Adipocyte (in vitro differentiated cells): ENCODE measurements around the gene INSR.
"Not testable (repeated sequence)": the region's sequence is repeated elsewhere in the genome, so short reads cannot be mapped to it uniquely, and the experiment has no call there.

Experiments used
- DNase-seq: peaks from one replicate; pipeline ENCODE4 v3.0.0-alpha.2; 2015; ENCODE audit warnings: low read depth
- H3K27me3 ChIP-seq: replicated peaks from 2 replicates; pipeline ENCODE4 v1.7.0; 2013; ENCODE audit warnings: mild to moderate bottlenecking, low read length, moderate library complexity; ENCODE audit not compliant: control insufficient read depth, insufficient read depth
- H3K36me3 ChIP-seq: 2 replicates; pipeline ENCODE4 v1.7.0; 2013; ENCODE audit warnings: low read length, mild to moderate bottlenecking, moderate library complexity; ENCODE audit not compliant: control insufficient read depth, insufficient read depth, severe bottlenecking
- H3K4me1 ChIP-seq: 2 replicates; pipeline ENCODE4 v1.7.0; 2013; ENCODE audit warnings: mild to moderate bottlenecking, low read length, moderate library complexity; ENCODE audit not compliant: control insufficient read depth, insufficient read depth
- H3K4me3 ChIP-seq: 2 replicates; pipeline ENCODE4 v1.7.0; 2013; ENCODE audit warnings: mild to moderate bottlenecking, low read length, moderate library complexity
- H3K9ac ChIP-seq: 2 replicates; pipeline ENCODE4 v1.7.0; 2013; ENCODE audit warnings: mild to moderate bottlenecking, low read length, moderate library complexity
- H3K9me3 ChIP-seq: 2 replicates; pipeline ENCODE4 v1.7.0; 2013; ENCODE audit warnings: mild to moderate bottlenecking, low read length, moderate library complexity; ENCODE audit not compliant: control insufficient read depth

The INSR gene

GRCh38 chr19:7215176-7215575 lies 79.0 kb downstream of the INSR start:
- no peaks in the 10 kb centered on the region for H3K36me3 ChIP-seq
- H3K4me1 ChIP-seq = peaks cover 4% of the 10 kb centered on the region
- no peak overlapping the region for H3K4me3 ChIP-seq
- no peaks in the 10 kb centered on the region for H3K9me3 ChIP-seq
- no peak for DNase-seq
- H3K27me3 ChIP-seq = no peaks in the 10 kb centered on the region
- no peak overlapping the region for H3K9ac ChIP-seq

- H3K9me3 ChIP-seq = no peaks in the 10 kb centered on the region
- no peak for DNase-seq
- peaks cover 4% of the 10 kb centered on the region for H3K4me1 ChIP-seq
- no peak overlapping the region for H3K9ac ChIP-seq
- H3K27me3 ChIP-seq = no peaks in the 10 kb centered on the region
- no peaks in the 10 kb centered on the region for H3K36me3 ChIP-seq
- H3K4me3 ChIP-seq = no peak overlapping the region
Observed at GRCh38 chr19:7214324-7215089, 79.7 kb downstream of the INSR start.

GRCh38 chr19:7213628-7214323 lies 80.4 kb downstream of the INSR start:
- H3K4me3 ChIP-seq = no peak overlapping the region
- H3K36me3 ChIP-seq = no peaks in the 10 kb centered on the region
- no peak for DNase-seq
- H3K9me3 ChIP-seq = no peaks in the 10 kb centered on the region
- no peaks in the 10 kb centered on the region for H3K27me3 ChIP-seq
- no peak overlapping the region for H3K9ac ChIP-seq
- H3K4me1 ChIP-seq = peaks cover 4% of the 10 kb centered on the region

- H3K4me1 ChIP-seq = peaks cover 4% of the 10 kb centered on the region
- no peaks in the 10 kb centered on the region for H3K36me3 ChIP-seq
- H3K9ac ChIP-seq = no peak overlapping the region
- H3K4me3 ChIP-seq = no peak overlapping the region
- H3K27me3 ChIP-seq = no peaks in the 10 kb centered on the region
- H3K9me3 ChIP-seq = no peaks in the 10 kb centered on the region
- no peak for DNase-seq
Observed at GRCh38 chr19:7211191-7211951, 82.8 kb downstream of the INSR start.

- H3K36me3 ChIP-seq = no peaks in the 10 kb centered on the region
- no peak overlapping the region for H3K9ac ChIP-seq
- H3K4me3 ChIP-seq = no peak overlapping the region
- H3K27me3 ChIP-seq = no peaks in the 10 kb centered on the region
- DNase-seq = no peak
- no peaks in the 10 kb centered on the region for H3K9me3 ChIP-seq
- peaks cover 4% of the 10 kb centered on the region for H3K4me1 ChIP-seq
Observed at GRCh38 chr19:7210359-7210758, 83.9 kb downstream of the INSR start.

- DNase-seq, H3K4me1 ChIP-seq, H3K9me3 ChIP-seq, H3K27me3 ChIP-seq, H3K36me3 ChIP-seq, H3K4me3 ChIP-seq, H3K9ac ChIP-seq: not testable (repeated sequence)
Observed at GRCh38 chr19:7209597-7210325, 84.5 kb downstream of the INSR start.

- H3K9ac ChIP-seq, H3K27me3 ChIP-seq, H3K36me3 ChIP-seq, H3K4me1 ChIP-seq, DNase-seq, H3K9me3 ChIP-seq, H3K4me3 ChIP-seq: not testable (repeated sequence)
Observed at GRCh38 chr19:7209036-7209435, 85.2 kb downstream of the INSR start.

- Histone ChIP-seq H3K27me3 (no peaks in the 10 kb centered on the region), H3K9ac (no peak overlapping the region), H3K4me1 (peaks cover 5% of the 10 kb centered on the region), H3K36me3 (no peaks in the 10 kb centered on the region), H3K9me3 (no peaks in the 10 kb centered on the region), H3K4me3 (no peak overlapping the region)
- no peak for DNase-seq
Observed at GRCh38 chr19:7203332-7203731, 90.9 kb downstream of the INSR start.

- Histone ChIP-seq H3K9ac (no peak overlapping the region), H3K4me3 (no peak overlapping the region), H3K36me3 (no peaks in the 10 kb centered on the region), H3K27me3 (no peaks in the 10 kb centered on the region), H3K9me3 (no peaks in the 10 kb centered on the region), H3K4me1 (peaks cover 5% of the 10 kb centered on the region)
- DNase-seq = no peak
Observed at GRCh38 chr19:7202888-7203287, 91.3 kb downstream of the INSR start.

- no peak overlapping the region for H3K4me3 ChIP-seq
- H3K9ac ChIP-seq = no peak overlapping the region
- no peaks in the 10 kb centered on the region for H3K27me3 ChIP-seq
- no peak for DNase-seq
- no peaks in the 10 kb centered on the region for H3K9me3 ChIP-seq
- no peaks in the 10 kb centered on the region for H3K36me3 ChIP-seq
- H3K4me1 ChIP-seq = peaks cover 19% of the 10 kb centered on the region
Observed at GRCh38 chr19:7200736-7201135, 93.5 kb downstream of the INSR start.
